Measurements from ENCODE around the gene TRNP1.

GRCh38 chr1:26970810-26971209 lies 22.7 kb upstream of the TRNP1 start:
- TF ChIP-seq CTCF (conservative IDR thresholded peaks at IDR 0.05): no peak
- no peak for TF ChIP-seq EZH2 (IDR thresholded peaks at IDR 0.05; ENCODE audit: low read depth)

Data from PC-9 (cell line).